Liver (tissue), 3 donors: ENCODE measurements around the gene ARHGEF40.

ENCODE experiments used
- GABPA ChIP-seq, 2 donors: IDR thresholded peaks in 1 of 2; conservative IDR thresholded peaks in 1 of 2; 2 replicates each; pipeline ENCODE4 v1.6.1; 2016; ENCODE audit warnings: antibody characterized with exemption in 2 of 2, mild to moderate bottlenecking in 1 of 2, moderate library complexity in 1 of 2
- RAD21 ChIP-seq, 2 donors: IDR thresholded peaks; 2 replicates each; pipeline ENCODE4 v1.6.1; 2016; ENCODE audit warnings: antibody characterized with exemption in 2 of 2, mild to moderate bottlenecking in 2 of 2
- TF ChIP-seq, protein P1 (sequence below): fragments of 150-350 bp; IDR thresholded peaks from 2 replicates; pipeline ENCODE4 v1.5.1; 2017; ENCODE audit warnings: improper control_type of control experiment, low read depth, low read length; ENCODE audit not compliant: missing input control
- donor health status: healthy.
- donor health status: healthy.

DNA sequence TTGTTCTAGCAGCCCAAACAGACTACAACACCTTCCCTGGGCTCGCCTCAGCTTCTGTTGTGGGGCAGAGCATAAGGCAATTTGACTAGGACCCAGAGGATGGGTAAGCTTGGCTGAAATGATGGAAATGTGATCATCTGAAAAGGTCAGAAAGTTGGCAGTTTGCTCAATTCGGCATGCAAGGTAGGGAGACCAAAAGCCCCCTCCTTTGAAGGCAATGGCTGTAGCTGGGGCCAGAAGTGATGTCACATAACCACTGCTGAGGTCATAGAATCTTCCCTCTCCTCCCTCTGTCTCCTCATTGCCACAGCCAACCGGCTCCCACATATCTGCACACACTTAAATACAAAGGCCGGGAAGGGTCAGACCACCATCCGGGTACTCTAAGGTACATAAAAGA lies 40.2 kb upstream of the ARHGEF40 start, which contains the start of gene TPPP2:
- TF ChIP-seq RAD21 (IDR thresholded peaks at IDR 0.05) = no peak
- no peak for TF ChIP-seq GABPA (IDR thresholded peaks at IDR 0.05 in 1 of 2, conservative IDR thresholded peaks at IDR 0.05 in 1 of 2)
- TF ChIP-seq, protein P1, sequence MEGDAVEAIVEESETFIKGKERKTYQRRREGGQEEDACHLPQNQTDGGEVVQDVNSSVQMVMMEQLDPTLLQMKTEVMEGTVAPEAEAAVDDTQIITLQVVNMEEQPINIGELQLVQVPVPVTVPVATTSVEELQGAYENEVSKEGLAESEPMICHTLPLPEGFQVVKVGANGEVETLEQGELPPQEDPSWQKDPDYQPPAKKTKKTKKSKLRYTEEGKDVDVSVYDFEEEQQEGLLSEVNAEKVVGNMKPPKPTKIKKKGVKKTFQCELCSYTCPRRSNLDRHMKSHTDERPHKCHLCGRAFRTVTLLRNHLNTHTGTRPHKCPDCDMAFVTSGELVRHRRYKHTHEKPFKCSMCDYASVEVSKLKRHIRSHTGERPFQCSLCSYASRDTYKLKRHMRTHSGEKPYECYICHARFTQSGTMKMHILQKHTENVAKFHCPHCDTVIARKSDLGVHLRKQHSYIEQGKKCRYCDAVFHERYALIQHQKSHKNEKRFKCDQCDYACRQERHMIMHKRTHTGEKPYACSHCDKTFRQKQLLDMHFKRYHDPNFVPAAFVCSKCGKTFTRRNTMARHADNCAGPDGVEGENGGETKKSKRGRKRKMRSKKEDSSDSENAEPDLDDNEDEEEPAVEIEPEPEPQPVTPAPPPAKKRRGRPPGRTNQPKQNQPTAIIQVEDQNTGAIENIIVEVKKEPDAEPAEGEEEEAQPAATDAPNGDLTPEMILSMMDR = no peak
